IMR-90 (cell line): ENCODE data around the gene GALNT6. TPM values are rescaled to one million over a fixed set of nuclear protein-coding genes. Genes with fewer than 3 reads are reported as not detected.

ENCODE experiments used
- ATAC-seq: fragments of 200-7000 bp; cut with Tn5 transposase; 2 replicates; pipeline ENCODE4 v1.9.1; 2020; ENCODE audit warnings: low read depth, mild to moderate bottlenecking, moderate library complexity
- BruUV-seq: library from RNA; stranded (reverse); fragments of 400-500 nt; replicated peaks from 2 replicates; lab custom pipeline; 2021; lab: Mats Ljungman, UMichigan
- CTCF ChIA-PET: fragments of 300-600 bp; formaldehyde crosslinking; extraction: SDS; loops from one replicate; lab custom pipeline; 2021; ENCODE audit warnings: antibody characterized with exemption; lab: Yijun Ruan, JAX
- POLR2A ChIA-PET: fragments of 300-600 bp; sonication (Branson Sonifier 250); formaldehyde crosslinking; loops from one replicate; lab custom pipeline; 2022; ENCODE audit warnings: antibody characterized with exemption; ENCODE audit not compliant: unreplicated experiment; lab: Charles Lee
- DNase-seq: peaks from one replicate; pipeline ENCODE4 v3.0.0; 2013
- H2AFZ ChIP-seq: replicated peaks from 2 replicates; pipeline ENCODE3; 2013; ENCODE audit warnings: low read length, mild to moderate bottlenecking; ENCODE audit not compliant: poor library complexity
- H2AK5ac ChIP-seq: 2 replicates; pipeline ENCODE4 v1.6.1; 2013; ENCODE audit warnings: low read depth, low read length, inconsistent platforms
- H2AK9ac ChIP-seq: replicated peaks from 2 replicates; pipeline ENCODE3; 2013; ENCODE audit warnings: mild to moderate bottlenecking, low read depth, low read length, moderate library complexity; ENCODE audit not compliant: poor library complexity
- H2BK120ac ChIP-seq: 2 replicates; pipeline ENCODE4 v1.6.1; 2013; ENCODE audit warnings: low read depth, low read length, inconsistent platforms
- H2BK15ac ChIP-seq: 3 replicates; pipeline ENCODE4 v1.6.1; 2013; ENCODE audit warnings: low read depth, low read length, inconsistent platforms
- H2BK20ac ChIP-seq: 2 replicates; pipeline ENCODE4 v1.6.1; 2013; ENCODE audit warnings: low read depth, mild to moderate bottlenecking, inconsistent platforms, low read length, moderate library complexity
- H2BK5ac ChIP-seq: 2 replicates; pipeline ENCODE4 v1.6.1; 2013; ENCODE audit warnings: mild to moderate bottlenecking, low read depth, low read length, inconsistent platforms; ENCODE audit not compliant: poor library complexity, severe bottlenecking
- H3K14ac ChIP-seq: replicated peaks from 2 replicates; pipeline ENCODE4 v1.6.1; 2013; ENCODE audit warnings: low read depth, low read length, inconsistent platforms
- H3K18ac ChIP-seq: 2 replicates; pipeline ENCODE4 v1.6.1; 2013; ENCODE audit warnings: low read depth, low read length, control low read depth
- H3K23ac ChIP-seq: 2 replicates; pipeline ENCODE4 v1.6.1; 2013; ENCODE audit warnings: low read depth, low read length, inconsistent platforms
- H3K27ac ChIP-seq: 2 replicates; pipeline ENCODE4 v1.5.1; 2013; ENCODE audit warnings: mild to moderate bottlenecking, control low read depth, low read length; ENCODE audit not compliant: insufficient read depth
- H3K27me3 ChIP-seq: 2 replicates; pipeline ENCODE4 v1.6.1; 2013; ENCODE audit warnings: low read length; ENCODE audit not compliant: control insufficient read depth, insufficient read depth
- H3K36me3 ChIP-seq: 2 replicates; pipeline ENCODE4 v1.6.1; 2013; ENCODE audit warnings: low read length, mixed read lengths; ENCODE audit not compliant: control insufficient read depth, insufficient read depth
- H3K4ac ChIP-seq: 2 replicates; pipeline ENCODE4 v1.6.1; 2013; ENCODE audit warnings: low read depth, low read length, inconsistent platforms
- H3K4me1 ChIP-seq: 2 replicates; pipeline ENCODE4 v1.6.1; 2013; ENCODE audit warnings: low read length, mixed read lengths; ENCODE audit not compliant: control insufficient read depth, insufficient read depth
- H3K4me2 ChIP-seq: 2 replicates; pipeline ENCODE4 v1.6.1; 2013; ENCODE audit warnings: low read depth, mild to moderate bottlenecking, control low read depth, low read length, moderate library complexity
- H3K4me3 ChIP-seq: 2 replicates; pipeline ENCODE4 v1.5.1; 2013; ENCODE audit warnings: low read depth, mild to moderate bottlenecking, control low read depth, low read length, moderate library complexity; ENCODE audit not compliant: insufficient read depth
- H3K56ac ChIP-seq: 2 replicates; pipeline ENCODE4 v1.6.1; 2013; ENCODE audit warnings: low read length, inconsistent platforms; ENCODE audit not compliant: insufficient read depth; ENCODE audit errors: extremely low read depth
- H3K79me1 ChIP-seq, 2 experiments: 2 replicates each; pipeline ENCODE4 v1.6.1; 2013; ENCODE audit warnings: low read length in 2 of 2, inconsistent platforms in 1 of 2, low read depth in 1 of 2
- H3K9ac ChIP-seq: 2 replicates; pipeline ENCODE4 v1.6.1; 2013; ENCODE audit warnings: low read depth, low read length, control low read depth
- H3K9me1 ChIP-seq: 2 replicates; pipeline ENCODE4 v1.6.1; 2013; ENCODE audit warnings: low read length, inconsistent platforms; ENCODE audit not compliant: insufficient read depth
- H3K9me3 ChIP-seq: 2 replicates; pipeline ENCODE4 v1.6.1; 2013; ENCODE audit warnings: low read length; ENCODE audit not compliant: control insufficient read depth, insufficient read depth
- H4K20me1 ChIP-seq: 2 replicates; pipeline ENCODE4 v1.6.1; 2013; ENCODE audit warnings: low read length, inconsistent platforms; ENCODE audit not compliant: insufficient read depth
- H4K5ac ChIP-seq: 2 replicates; pipeline ENCODE4 v1.6.1; 2013; ENCODE audit warnings: mild to moderate bottlenecking, low read depth, low read length, control low read depth
- H4K8ac ChIP-seq, 2 experiments: 2 replicates each; pipeline ENCODE4 v1.6.1; 2013; ENCODE audit warnings: low read depth in 2 of 2, low read length in 2 of 2, control low read depth in 1 of 2, inconsistent platforms in 1 of 2
- H4K91ac ChIP-seq: 2 replicates; pipeline ENCODE4 v1.6.1; 2013; ENCODE audit warnings: low read depth, low read length, inconsistent platforms; ENCODE audit not compliant: insufficient read depth
- FOS ChIP-seq: fragments of 150-350 bp; IDR thresholded peaks from 2 replicates; pipeline ENCODE4 v1.6.1; 2016; ENCODE audit warnings: low read depth, low read length
- WGBS, 2 experiments: methylation state at CpG; one replicate each; pipeline versions ENCODE4 v1.1.5 to v1.1.7; 2013; ENCODE audit warnings: missing lambda C conversion rate in 2 of 2; ENCODE audit not compliant: insufficient read length in 1 of 2; ENCODE audit errors: extremely low coverage in 2 of 2; 5-methylcytosine and 5-hydroxymethylcytosine counted together
- dilution Hi-C: fragments of 300-500 bp; cut with HindIII; formaldehyde crosslinking; loops from one replicate; pipeline ENCODE4 v1.14.3; 2018; ENCODE audit warnings: low sequenced_read_pairs; ENCODE audit not compliant: unreplicated experiment
- in situ Hi-C: fragments of 300-500 bp; cut with MboI; formaldehyde crosslinking; loops from 3 replicates; pipeline ENCODE4 v1.14.3; 2019; ENCODE audit warnings: low sequenced_read_pairs, inconsistent platforms, mixed read lengths
- intact Hi-C: fragments of 100-400 bp; cut with micrococcal nuclease; formaldehyde crosslinking; loops from 2 replicates; pipeline ENCODE4 v1.10.0; 2022
- polyA plus RNA-seq, 3 experiments: library from polyadenylated mRNA; depleted of rRNA; stranded (reverse); fragments of >200 nt; gene quantifications; 2 replicates each; pipeline ENCODE4 v1.2.3, GENCODE V29; 2012; ENCODE audit warnings: low replicate concordance in 1 of 3
- total RNA-seq: library from RNA; depleted of rRNA; stranded (reverse); fragments of >200 nt; gene quantifications from 2 replicates; pipeline ENCODE4 v1.2.3, GENCODE V29; 2012

The GALNT6 gene
- total and polyA plus RNA-seq, 2 of the 4 experiments (the other 2 are of a cell fraction) = 17.1 to 23.7 TPM

GRCh38 chr12:51390457-51390856 lies 749 bp downstream of the GALNT6 start:
- CTCF ChIA-PET = interaction anchor here (1.6 kb wide), 1 partner anchor 16 kb away, joined by 3 read pairs; no protein-coding TSS in a partner anchor
- Histone ChIP-seq H3K9ac (no peak overlapping the region), H2AFZ (peak overlapping the region; percentile 61)

More at GRCh38 chr12:51390457-51390856, 749 bp downstream of the GALNT6 start:
- Histone ChIP-seq H3K27me3 (no peaks in the 10 kb centered on the region), H3K4ac (peak overlapping the region; percentile 75), H3K56ac (no peak overlapping the region), H2BK20ac (peak overlapping the region; percentile 57; the same call in 1 of the 2 replicates), H4K91ac (peak overlapping the region; percentile 70), H3K4me3 (no peak overlapping the region), H3K27ac (no peak overlapping the region), H2BK5ac (no peak overlapping the region), H3K4me2 (no peak overlapping the region), H2AK5ac (peak overlapping the region; percentile 78; the same call in 1 of the 2 replicates), H4K8ac (peak overlapping the region; percentile 81), H3K23ac (peak overlapping the region; percentile 54), H4K5ac (no peak overlapping the region), H3K9me1 (peaks cover 28% of the 10 kb centered on the region), H2BK15ac (peak overlapping the region; percentile 59; the same call in 1 of the 3 replicates), H2BK120ac (peak overlapping the region; percentile 71), H3K14ac (peak overlapping the region; percentile 42; the same call in 1 of the 2 replicates), H3K18ac (no peak overlapping the region), H2AK9ac (peak overlapping the region; percentile 66), H4K20me1 (no peaks in the 10 kb centered on the region), H3K4me1 (peaks cover 20% of the 10 kb centered on the region), H3K79me1 (peaks cover 0 to 29% of the 10 kb centered on the region in 2 experiments; a peak in 2 of 4 replicates), H3K9me3 (no peaks in the 10 kb centered on the region), H3K36me3 (no peaks in the 10 kb centered on the region)
- intact Hi-C loops = no loop called here
- in situ Hi-C loops = no loop called here
- dilution Hi-C loops = no loop called here
- no peak for ATAC-seq
- 83% methylated on average over 2 of the region's 6 CpGs; no CpG with 5 or more reads in 1 of the 2 experiments for WGBS, 2 experiments
- no TSS peak for BruUV-seq
- POLR2A ChIA-PET = no interaction called here
- no peak for TF ChIP-seq FOS
- no peak for DNase-seq
